Activated naive CD4-positive, alpha-beta T cell treated with Interleukin-2 at 50 U/mL for 16 hours (primary cell): ENCODE measurements around the gene PPCS.

Experiments
- DNase-seq: peaks from one replicate; pipeline ENCODE4 v3.0.0-alpha.2; 2020

Gene PPCS

DNA sequence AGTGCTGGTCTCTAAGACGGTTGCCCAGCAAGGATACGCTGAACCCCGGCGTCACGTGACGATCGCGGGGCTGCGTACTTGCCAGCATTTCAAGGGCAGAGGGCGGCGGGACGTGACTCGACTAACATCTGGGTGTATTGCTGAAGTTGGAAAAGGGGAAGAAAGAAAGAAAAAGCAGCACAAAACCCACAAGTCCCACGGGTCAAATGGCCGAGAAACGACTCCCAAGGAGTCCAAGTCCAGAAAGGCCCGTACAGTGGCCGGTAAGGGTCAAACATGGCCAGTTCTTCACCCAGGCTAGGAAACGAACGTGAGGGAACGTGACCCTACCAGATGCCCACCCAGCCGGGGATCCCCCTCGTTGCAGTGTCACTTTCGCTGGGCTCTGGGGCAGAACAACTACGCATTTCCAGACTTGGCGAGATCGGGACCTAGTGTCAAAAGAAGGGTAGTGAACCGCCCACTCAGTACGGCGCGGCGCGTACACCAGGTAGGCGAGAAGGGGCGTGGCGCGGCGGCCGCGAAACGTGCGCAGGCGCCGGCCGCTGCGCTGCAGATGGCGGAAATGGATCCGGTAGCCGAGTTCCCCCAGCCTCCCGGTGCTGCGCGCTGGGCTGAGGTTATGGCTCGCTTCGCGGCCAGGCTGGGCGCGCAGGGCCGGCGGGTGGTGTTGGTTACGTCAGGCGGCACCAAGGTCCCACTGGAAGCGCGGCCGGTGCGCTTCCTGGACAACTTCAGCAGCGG lies at the start of gene PPCS, which contains the start of gene ZMYND12:
TSS of gene PPCS (plus strand) at position 534 of the 744 bp plus-strand sequence. CDS start at position 557, 23 bp downstream.
TSS of gene ZMYND12 (minus strand) at position 13 of the 744 bp plus-strand sequence. CDS start 25 bp downstream, outside the sequence.
- DNase-seq: peak; percentile 94

GRCh38 chr1:42414551-42415496 lies 41.5 kb upstream of the PPCS start:
- DNase-seq: no peak

GRCh38 chr1:42417166-42417565 lies 39.2 kb upstream of the PPCS start:
- DNase-seq: no peak

DNA sequence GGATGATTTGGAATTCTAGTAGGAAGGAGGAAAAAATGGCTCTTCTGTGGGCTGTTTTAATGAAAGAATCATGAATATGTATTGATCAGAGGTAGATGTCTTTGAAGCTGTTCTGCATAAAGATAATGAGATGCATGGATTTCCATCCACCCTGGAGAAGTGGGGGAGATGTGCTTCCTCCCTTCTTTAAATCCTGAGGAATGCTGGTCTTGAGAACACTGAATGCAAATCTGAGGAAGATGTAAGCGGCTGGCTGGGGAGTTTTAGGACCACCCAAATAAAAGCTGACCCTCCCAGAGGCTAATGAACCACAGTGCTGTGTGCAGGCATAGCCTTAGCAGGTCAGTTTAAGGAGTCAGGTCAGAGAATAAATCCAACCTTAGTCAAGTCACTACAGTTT lies 37.8 kb upstream of the PPCS start:
- DNase-seq: no peak

GRCh38 chr1:42419126-42419821 lies 37.1 kb upstream of the PPCS start:
- DNase-seq: no peak

DNA sequence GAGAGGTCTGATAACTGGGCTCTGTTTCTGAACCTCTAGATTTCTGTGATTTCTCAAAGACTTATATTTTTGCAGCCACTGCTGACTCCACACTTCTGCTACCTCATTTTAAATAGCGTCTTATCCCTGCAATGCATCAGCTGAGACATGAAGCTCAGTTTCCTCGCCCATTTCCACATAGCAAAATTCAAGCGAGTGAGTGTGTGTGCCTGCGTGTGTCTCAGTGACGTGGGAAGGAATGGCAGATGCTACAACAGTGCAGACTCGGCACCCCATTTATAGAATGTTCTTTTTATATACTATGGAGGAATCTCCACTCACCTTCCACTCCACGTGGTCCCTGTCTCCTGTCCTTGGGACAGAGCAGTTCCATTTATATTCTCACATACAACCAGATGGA lies 36.2 kb upstream of the PPCS start:
- DNase-seq: no peak

- DNase-seq: no peak
Observed at GRCh38 chr1:42420911-42421585, 35.3 kb upstream of the PPCS start.

DNA sequence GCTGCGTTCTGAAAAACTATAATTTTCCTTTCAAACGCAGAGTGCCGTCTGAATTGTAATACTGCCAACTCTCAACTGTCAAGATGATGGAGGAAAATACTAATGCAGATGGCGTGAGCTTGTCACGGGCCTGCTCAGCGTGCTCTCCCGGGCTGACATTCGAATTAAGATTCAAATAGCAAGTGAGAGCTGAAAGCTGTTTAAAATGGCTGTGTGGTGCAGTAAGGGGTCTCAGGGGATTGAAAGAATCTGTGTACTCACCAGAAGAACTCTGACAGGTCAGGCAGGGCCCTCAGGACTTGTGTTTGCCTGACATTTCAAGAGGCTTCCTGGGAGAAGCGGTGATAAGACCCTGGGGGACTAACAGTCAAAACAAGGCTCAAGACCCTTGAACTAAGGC lies 33.6 kb upstream of the PPCS start:
- no peak for DNase-seq

DNA sequence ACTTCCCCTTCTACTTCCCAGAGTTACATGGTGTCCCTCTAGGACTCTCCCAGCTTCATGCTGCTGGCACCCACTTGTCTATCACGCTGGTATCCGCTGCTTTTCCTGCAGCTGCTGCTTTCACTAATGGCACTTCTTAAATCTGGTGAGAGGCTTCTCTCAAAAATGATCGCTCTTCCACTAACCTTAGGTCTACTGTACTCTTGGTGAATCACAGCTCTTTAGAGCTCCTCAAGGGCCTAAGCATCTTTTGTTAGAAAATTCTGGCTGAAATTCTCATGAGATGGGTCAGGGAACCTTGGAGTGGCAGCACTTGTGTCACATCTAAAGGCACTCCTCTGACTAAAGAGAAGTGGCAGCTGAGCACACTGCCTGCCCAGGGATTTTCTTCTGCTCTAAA lies 32.7 kb upstream of the PPCS start:
- no peak for DNase-seq

DNA sequence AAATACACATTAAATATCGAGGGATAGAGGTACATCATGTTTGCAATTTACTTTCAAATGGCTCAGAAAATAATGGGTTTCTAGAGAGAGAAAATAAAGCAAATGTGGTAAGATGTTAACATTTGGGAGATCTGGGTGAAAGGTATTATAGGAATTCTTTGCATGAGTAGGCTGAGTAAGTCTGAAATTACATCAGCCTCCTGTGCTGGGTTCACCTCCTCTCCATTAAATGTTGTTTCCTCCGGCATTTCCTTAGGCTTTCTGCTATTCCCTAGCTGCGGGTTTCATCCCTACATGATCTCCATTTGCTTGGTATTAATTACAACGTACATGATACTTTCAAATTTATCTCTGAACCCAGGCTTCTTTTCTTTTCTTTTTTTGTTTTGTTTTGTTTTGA lies 32.1 kb upstream of the PPCS start:
- no peak for DNase-seq

GRCh38 chr1:42427240-42427639 lies 29.1 kb upstream of the PPCS start:
- no peak for DNase-seq

DNA sequence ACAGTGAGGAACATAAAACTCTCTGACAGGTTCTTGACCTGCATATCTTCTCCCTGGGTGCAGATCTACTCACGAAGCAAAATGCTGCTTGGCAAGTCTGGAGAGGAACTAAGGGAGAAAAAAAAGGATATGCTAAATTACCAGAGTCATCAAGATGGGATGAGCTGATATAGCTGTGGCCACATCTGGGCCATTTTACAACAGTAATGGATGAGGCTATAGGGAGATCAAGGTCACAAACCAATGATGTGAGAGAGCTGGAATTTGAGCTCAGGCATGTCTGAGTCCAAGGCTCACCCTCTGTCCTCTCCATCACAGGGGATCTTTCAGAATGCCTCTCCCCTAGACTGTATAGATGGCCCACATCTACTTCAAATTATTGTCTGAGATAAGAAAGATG lies 26.7 kb upstream of the PPCS start:
- no peak for DNase-seq

GRCh38 chr1:42430286-42431135 lies 25.8 kb upstream of the PPCS start:
- DNase-seq: no peak

- DNase-seq: no peak
Observed at GRCh38 chr1:42431514-42431913, 24.8 kb upstream of the PPCS start.

- no peak for DNase-seq
Observed at GRCh38 chr1:42432714-42433113, 23.6 kb upstream of the PPCS start.

GRCh38 chr1:42433369-42433768 lies 23.0 kb upstream of the PPCS start:
- DNase-seq: no peak

DNA sequence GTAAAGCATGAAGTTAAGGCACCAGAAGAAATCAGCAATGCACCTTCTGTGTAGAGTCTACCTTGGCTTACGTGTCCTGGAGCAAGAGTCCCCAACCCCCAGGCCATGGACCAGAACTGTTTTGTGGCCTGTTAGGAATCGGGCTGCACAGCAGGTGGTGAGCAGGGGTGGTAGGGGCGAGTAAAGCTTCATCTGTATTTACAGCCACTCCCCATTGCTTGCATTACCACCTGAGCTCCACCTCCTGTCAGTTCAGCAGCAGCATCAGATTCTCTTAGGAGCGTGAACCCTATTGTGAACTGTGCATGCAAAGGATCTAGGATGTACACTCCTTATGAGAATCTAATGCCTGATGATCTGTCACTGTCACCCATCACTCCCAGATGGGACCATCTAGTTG lies 22.0 kb upstream of the PPCS start:
- no peak for DNase-seq

DNA sequence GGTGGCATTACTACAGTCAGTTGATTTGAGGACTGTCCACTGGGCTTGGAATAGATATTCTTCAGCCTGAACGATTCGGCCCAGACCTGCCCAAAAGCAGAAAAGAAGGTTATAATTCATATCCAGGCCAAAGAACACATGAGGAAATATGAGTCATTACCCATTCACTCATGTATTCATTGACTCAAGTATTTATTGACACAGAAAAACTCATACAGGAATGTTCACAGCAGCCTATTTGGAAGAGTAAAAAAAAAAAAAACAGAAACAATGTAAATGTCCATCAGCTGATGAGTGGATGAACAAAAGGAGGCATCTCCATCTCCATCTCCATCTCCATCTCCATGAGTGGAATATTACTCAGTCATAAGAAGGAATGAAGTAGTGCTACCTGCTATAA lies 16.4 kb upstream of the PPCS start:
- no peak for DNase-seq

- no peak for DNase-seq
Observed at GRCh38 chr1:42442662-42443061, 13.7 kb upstream of the PPCS start.

DNA sequence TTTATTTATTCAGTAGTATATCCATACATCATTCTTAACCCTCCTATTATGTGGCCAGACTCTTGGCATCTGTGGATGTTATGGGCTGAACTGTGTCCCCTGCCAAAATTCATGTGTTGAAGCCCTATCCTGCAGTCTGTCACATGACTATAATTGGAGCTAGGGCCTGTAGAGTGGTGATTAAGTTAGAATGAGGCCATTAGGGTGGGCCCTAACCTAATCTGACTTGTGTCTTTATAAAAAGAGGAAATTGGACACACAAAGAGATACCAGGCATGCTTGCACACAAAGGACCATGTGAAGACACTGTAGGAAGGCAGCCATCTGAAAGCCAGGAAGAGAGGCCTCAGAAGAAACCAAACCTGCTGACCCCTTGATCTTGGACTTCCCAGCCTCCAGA lies 7.1 kb upstream of the PPCS start:
- no peak for DNase-seq

DNA sequence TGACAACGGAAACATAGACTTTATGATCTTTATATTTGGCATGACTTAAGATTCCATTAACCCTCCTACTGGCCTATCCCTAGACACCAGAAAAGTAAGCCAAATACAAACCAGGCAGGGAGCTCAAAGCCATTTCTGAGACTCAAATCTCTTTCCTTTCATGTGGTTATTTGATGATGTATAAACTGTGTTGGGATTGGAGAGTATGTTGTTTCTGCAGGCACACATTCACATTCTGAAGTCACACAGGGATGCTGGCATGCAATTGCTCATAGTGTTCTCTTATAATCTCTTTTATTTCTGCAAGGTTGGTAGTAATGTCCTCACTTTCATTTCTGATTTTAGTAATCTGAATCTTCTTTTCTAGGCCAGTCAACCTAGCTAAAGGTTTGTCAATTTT lies 6.3 kb upstream of the PPCS start:
- no peak for DNase-seq

DNA sequence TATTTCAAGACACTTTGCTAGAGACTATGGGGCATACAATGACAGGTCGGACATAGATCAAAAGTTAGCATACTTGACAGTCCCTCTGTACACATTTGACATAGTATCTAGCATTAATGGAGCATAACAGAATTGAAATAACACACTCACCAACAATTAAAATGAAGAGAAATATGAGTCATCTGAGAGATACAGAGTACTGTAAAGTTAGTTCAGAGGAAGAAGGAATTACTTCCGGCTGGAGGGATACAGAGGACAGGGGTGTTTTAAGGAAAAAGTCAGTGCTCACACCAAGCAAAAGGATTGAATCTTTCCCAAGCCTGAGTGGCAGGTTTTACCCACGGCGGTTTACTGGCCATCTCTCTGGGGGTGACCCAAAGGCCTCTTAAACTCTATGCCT lies 3.0 kb upstream of the PPCS start:
- no peak for DNase-seq
